Mucosa of rectum (tissue), 2 donors: ENCODE results near the gene DPYD.

Experiments
- H3K27ac ChIP-seq, 2 donors: one replicate each; pipeline ENCODE4 v1.7.0; 2013; ENCODE audit warnings: inconsistent platforms in 2 of 2, low read depth in 2 of 2, low read length in 2 of 2
- H3K27me3 ChIP-seq, 2 donors: one replicate each; pipeline ENCODE4 v1.7.0; 2013; ENCODE audit warnings: low read length in 2 of 2; ENCODE audit not compliant: control insufficient read depth in 2 of 2, insufficient read depth in 2 of 2
- H3K36me3 ChIP-seq, 2 donors: one replicate each; pipeline ENCODE4 v1.7.0; 2013; ENCODE audit warnings: low read length in 2 of 2; ENCODE audit not compliant: control insufficient read depth in 2 of 2, insufficient read depth in 2 of 2
- H3K4me1 ChIP-seq, 2 donors: one replicate each; pipeline ENCODE4 v1.7.0; 2013; ENCODE audit warnings: low read length in 2 of 2, mild to moderate bottlenecking in 1 of 2; ENCODE audit not compliant: control insufficient read depth in 2 of 2, insufficient read depth in 2 of 2
- H3K4me3 ChIP-seq, 2 donors: one replicate each; pipeline ENCODE4 v1.7.0; 2013; ENCODE audit warnings: low read length in 2 of 2
- H3K9ac ChIP-seq, 2 donors: one replicate each; pipeline ENCODE4 v1.7.0; 2013; ENCODE audit warnings: low read length in 2 of 2, low read depth in 1 of 2, mild to moderate bottlenecking in 1 of 2
- H3K9me3 ChIP-seq, 2 donors: one replicate each; pipeline ENCODE4 v1.7.0; 2013; ENCODE audit warnings: low read length in 2 of 2; ENCODE audit not compliant: control insufficient read depth in 2 of 2
- donor health status: healthy.
- donor health status: Normal muscosa, but diverticular disease.

Gene DPYD

GRCh38 chr1:97907886-97908285 is 12.9 kb downstream of the DPYD start:
- no peaks in the 10 kb centered on the region for H3K36me3 ChIP-seq
- H3K4me1 ChIP-seq: no peaks in the 10 kb centered on the region
- H3K9me3 ChIP-seq: no peaks in the 10 kb centered on the region
- no peak overlapping the region for H3K4me3 ChIP-seq
- no peak overlapping the region for H3K27ac ChIP-seq
- H3K27me3 ChIP-seq: no peaks in the 10 kb centered on the region
- H3K9ac ChIP-seq: no peak overlapping the region

- Histone ChIP-seq H3K27ac (no peak overlapping the region), H3K36me3 (no peaks in the 10 kb centered on the region), H3K9me3 (no peaks in the 10 kb centered on the region), H3K4me3 (no peak overlapping the region), H3K9ac (no peak overlapping the region), H3K27me3 (no peaks in the 10 kb centered on the region), H3K4me1 (no peaks in the 10 kb centered on the region)
Observed at GRCh38 chr1:97906567-97907241, 14.1 kb downstream of the DPYD start.

- Histone ChIP-seq H3K9ac (no peak overlapping the region), H3K27me3 (no peaks in the 10 kb centered on the region), H3K4me3 (no peak overlapping the region), H3K4me1 (no peaks in the 10 kb centered on the region), H3K9me3 (no peaks in the 10 kb centered on the region), H3K27ac (no peak overlapping the region), H3K36me3 (no peaks in the 10 kb centered on the region)
Observed at GRCh38 chr1:97905141-97905940, 15.5 kb downstream of the DPYD start.

- no peaks in the 10 kb centered on the region for H3K27me3 ChIP-seq
- H3K4me3 ChIP-seq: no peak overlapping the region
- H3K4me1 ChIP-seq: no peaks in the 10 kb centered on the region
- H3K36me3 ChIP-seq: no peaks in the 10 kb centered on the region
- no peaks in the 10 kb centered on the region for H3K9me3 ChIP-seq
- H3K9ac ChIP-seq: no peak overlapping the region
- H3K27ac ChIP-seq: no peak overlapping the region
Observed at GRCh38 chr1:97904534-97904933, 16.3 kb downstream of the DPYD start.

GRCh38 chr1:97903626-97904025 is 17.2 kb downstream of the DPYD start:
- H3K27me3 ChIP-seq: no peaks in the 10 kb centered on the region
- H3K9me3 ChIP-seq: no peaks in the 10 kb centered on the region
- no peak overlapping the region for H3K9ac ChIP-seq
- no peaks in the 10 kb centered on the region for H3K4me1 ChIP-seq
- no peaks in the 10 kb centered on the region for H3K36me3 ChIP-seq
- no peak overlapping the region for H3K27ac ChIP-seq
- no peak overlapping the region for H3K4me3 ChIP-seq

- H3K27me3 ChIP-seq: no peaks in the 10 kb centered on the region
- no peaks in the 10 kb centered on the region for H3K4me1 ChIP-seq
- no peaks in the 10 kb centered on the region for H3K9me3 ChIP-seq
- H3K27ac ChIP-seq: no peak overlapping the region
- no peaks in the 10 kb centered on the region for H3K36me3 ChIP-seq
- H3K4me3 ChIP-seq: no peak overlapping the region
- no peak overlapping the region for H3K9ac ChIP-seq
Observed at GRCh38 chr1:97902067-97902466, 18.8 kb downstream of the DPYD start.

GRCh38 chr1:97901017-97901658 is 19.7 kb downstream of the DPYD start:
- H3K9ac ChIP-seq: no peak overlapping the region
- H3K27me3 ChIP-seq: no peaks in the 10 kb centered on the region
- H3K36me3 ChIP-seq: no peaks in the 10 kb centered on the region
- H3K4me1 ChIP-seq: no peaks in the 10 kb centered on the region
- no peak overlapping the region for H3K27ac ChIP-seq
- H3K4me3 ChIP-seq: no peak overlapping the region
- no peaks in the 10 kb centered on the region for H3K9me3 ChIP-seq

- Histone ChIP-seq H3K27me3 (no peaks in the 10 kb centered on the region), H3K27ac (no peak overlapping the region), H3K4me1 (no peaks in the 10 kb centered on the region), H3K36me3 (no peaks in the 10 kb centered on the region), H3K4me3 (no peak overlapping the region), H3K9me3 (no peaks in the 10 kb centered on the region), H3K9ac (no peak overlapping the region)
Observed at GRCh38 chr1:97898948-97899347, 21.9 kb downstream of the DPYD start.

- Histone ChIP-seq H3K27ac (no peak overlapping the region), H3K4me1 (no peaks in the 10 kb centered on the region), H3K36me3 (no peaks in the 10 kb centered on the region), H3K27me3 (no peaks in the 10 kb centered on the region), H3K4me3 (no peak overlapping the region), H3K9ac (no peak overlapping the region), H3K9me3 (no peaks in the 10 kb centered on the region)
Observed at GRCh38 chr1:97895278-97895677, 25.6 kb downstream of the DPYD start.

- H3K9ac ChIP-seq: no peak overlapping the region
- H3K4me3 ChIP-seq: no peak overlapping the region
- H3K9me3 ChIP-seq: no peaks in the 10 kb centered on the region
- no peaks in the 10 kb centered on the region for H3K36me3 ChIP-seq
- H3K27ac ChIP-seq: no peak overlapping the region
- H3K4me1 ChIP-seq: no peaks in the 10 kb centered on the region
- no peaks in the 10 kb centered on the region for H3K27me3 ChIP-seq
Observed at GRCh38 chr1:97893844-97894243, 27.0 kb downstream of the DPYD start.
